Measurements from ENCODE around the gene AGBL4. TPM values are rescaled to one million over a fixed set of nuclear protein-coding genes. Genes with fewer than 3 reads are reported as not detected.

The AGBL4 gene
- polyA plus RNA-seq, 3 donors: 0.05 TPM; not detected in 2

DNA sequence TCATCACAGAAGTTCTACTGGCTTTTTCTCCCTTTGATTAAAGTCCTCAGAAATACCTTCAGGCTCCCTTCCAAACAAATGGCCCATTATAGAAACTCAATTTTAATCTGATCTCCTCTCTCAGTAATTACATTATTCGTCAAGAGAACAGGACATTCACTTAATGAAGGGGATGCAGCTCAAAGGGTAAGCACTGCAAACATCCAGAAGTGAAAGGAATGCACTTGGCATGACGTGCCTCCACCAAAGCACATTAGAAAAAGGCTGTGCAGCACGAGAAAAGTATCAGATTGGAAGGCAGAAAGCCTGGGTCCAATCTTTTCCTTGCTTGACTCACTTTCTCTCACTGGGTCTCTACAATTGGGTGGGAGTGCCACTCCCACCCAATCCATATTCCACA is 1024.4 kb downstream of the AGBL4 start:
- Histone ChIP-seq H4K20me1 (ENCODE audit: insufficient read depth, low read length) (no peaks in the 10 kb centered on the region), H3K36me3 (replicated peaks in 1 of 2; ENCODE audit: control insufficient read depth in 1 of 2, insufficient read depth in 2 of 2, low read length in 2 of 2) (no peaks in the 10 kb centered on the region), H3K9me3 (replicated peaks in 1 of 2; ENCODE audit: control insufficient read depth in 1 of 2, insufficient read depth in 1 of 2, low read length in 2 of 2) (no peaks in the 10 kb centered on the region), H3K4me3 (replicated peaks in 1 of 3; ENCODE audit: low read depth in 2 of 3, low read length in 3 of 3) (no peak overlapping the region), H3K27me3 (ENCODE audit: control insufficient read depth in 2 of 2, insufficient read depth in 2 of 2, low read length in 2 of 2) (no peaks in the 10 kb centered on the region), H3K27ac (ENCODE audit: low read depth in 1 of 2, low read length in 2 of 2) (no peak overlapping the region), H3K9ac (ENCODE audit: insufficient read depth, low read length, poor library complexity, severe bottlenecking) (no peak overlapping the region), H3K4me1 (ENCODE audit: control insufficient read depth in 1 of 2, insufficient read depth in 2 of 2, low read length in 2 of 2) (no peaks in the 10 kb centered on the region), H3K79me2 (ENCODE audit: insufficient read depth, low read length) (no peaks in the 10 kb centered on the region), H3K4me2 (replicated peaks; ENCODE audit: extremely low read depth, low read length, poor library complexity, severe bottlenecking) (no peak overlapping the region), H2AFZ (ENCODE audit: insufficient read depth, low read depth, low read length, poor library complexity, severe bottlenecking) (no peak overlapping the region)
- TF ChIP-seq, protein P1, sequence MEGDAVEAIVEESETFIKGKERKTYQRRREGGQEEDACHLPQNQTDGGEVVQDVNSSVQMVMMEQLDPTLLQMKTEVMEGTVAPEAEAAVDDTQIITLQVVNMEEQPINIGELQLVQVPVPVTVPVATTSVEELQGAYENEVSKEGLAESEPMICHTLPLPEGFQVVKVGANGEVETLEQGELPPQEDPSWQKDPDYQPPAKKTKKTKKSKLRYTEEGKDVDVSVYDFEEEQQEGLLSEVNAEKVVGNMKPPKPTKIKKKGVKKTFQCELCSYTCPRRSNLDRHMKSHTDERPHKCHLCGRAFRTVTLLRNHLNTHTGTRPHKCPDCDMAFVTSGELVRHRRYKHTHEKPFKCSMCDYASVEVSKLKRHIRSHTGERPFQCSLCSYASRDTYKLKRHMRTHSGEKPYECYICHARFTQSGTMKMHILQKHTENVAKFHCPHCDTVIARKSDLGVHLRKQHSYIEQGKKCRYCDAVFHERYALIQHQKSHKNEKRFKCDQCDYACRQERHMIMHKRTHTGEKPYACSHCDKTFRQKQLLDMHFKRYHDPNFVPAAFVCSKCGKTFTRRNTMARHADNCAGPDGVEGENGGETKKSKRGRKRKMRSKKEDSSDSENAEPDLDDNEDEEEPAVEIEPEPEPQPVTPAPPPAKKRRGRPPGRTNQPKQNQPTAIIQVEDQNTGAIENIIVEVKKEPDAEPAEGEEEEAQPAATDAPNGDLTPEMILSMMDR (IDR thresholded peaks at IDR 0.05): no peak
- no peaks in the 10 kb centered on the region for H3K4me1 Mint-ChIP-seq
- no peak for DNase-seq
- H3K27ac Mint-ChIP-seq: no peak overlapping the region
- intact Hi-C loops (cut with micrococcal nuclease): no loop called here
- H3K27me3 Mint-ChIP-seq (ENCODE audit: low read depth in 3 of 3): no peaks in the 10 kb centered on the region
- H3K9me3 Mint-ChIP-seq: peaks cover 0 to 4% (median 0%) of the 10 kb centered on the region in 7 donors
- 69% methylated on average over 2 of the region's 3 CpGs for WGBS (ENCODE audit: insufficient coverage)
- H3K36me3 Mint-ChIP-seq: no peaks in the 10 kb centered on the region
- H3K4me3 Mint-ChIP-seq: no peak overlapping the region

DNA sequence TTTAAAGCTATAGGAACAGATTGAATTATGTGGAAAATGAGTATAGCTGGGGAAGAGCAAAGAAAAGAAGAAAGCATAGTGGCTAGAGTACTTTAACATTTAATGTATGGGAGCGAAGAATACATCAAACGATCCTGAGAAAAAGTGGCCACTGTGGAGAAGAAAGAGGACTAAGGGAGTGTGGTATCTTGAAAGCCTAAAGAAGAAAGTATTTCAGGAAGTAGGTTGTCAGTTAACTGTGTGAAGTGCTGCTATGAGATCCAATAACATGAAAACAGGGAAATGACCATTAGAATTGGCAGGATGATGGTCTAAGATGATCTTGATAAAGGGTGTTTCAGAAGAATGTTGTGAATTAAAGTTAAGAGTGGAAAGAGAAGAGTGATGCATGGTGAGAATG is 1027.4 kb downstream of the AGBL4 start:
- Histone ChIP-seq H3K36me3 (replicated peaks in 1 of 2; ENCODE audit: control insufficient read depth in 1 of 2, insufficient read depth in 2 of 2, low read length in 2 of 2) (no peaks in the 10 kb centered on the region), H3K4me3 (replicated peaks in 1 of 3; ENCODE audit: low read depth in 2 of 3, low read length in 3 of 3) (no peak overlapping the region), H3K79me2 (ENCODE audit: insufficient read depth, low read length) (no peaks in the 10 kb centered on the region), H3K4me2 (replicated peaks; ENCODE audit: extremely low read depth, low read length, poor library complexity, severe bottlenecking) (no peak overlapping the region), H3K27me3 (ENCODE audit: control insufficient read depth in 2 of 2, insufficient read depth in 2 of 2, low read length in 2 of 2) (no peaks in the 10 kb centered on the region), H4K20me1 (ENCODE audit: insufficient read depth, low read length) (no peaks in the 10 kb centered on the region), H3K27ac (ENCODE audit: low read depth in 1 of 2, low read length in 2 of 2) (no peak overlapping the region), H2AFZ (ENCODE audit: insufficient read depth, low read depth, low read length, poor library complexity, severe bottlenecking) (no peak overlapping the region), H3K9ac (ENCODE audit: insufficient read depth, low read length, poor library complexity, severe bottlenecking) (no peak overlapping the region), H3K4me1 (ENCODE audit: control insufficient read depth in 1 of 2, insufficient read depth in 2 of 2, low read length in 2 of 2) (no peaks in the 10 kb centered on the region), H3K9me3 (replicated peaks in 1 of 2; ENCODE audit: control insufficient read depth in 1 of 2, insufficient read depth in 1 of 2, low read length in 2 of 2) (peaks cover 12 to 14% of the 10 kb centered on the region in 2 donors)
- TF ChIP-seq, protein P1 (IDR thresholded peaks at IDR 0.05): no peak
- Mint-ChIP-seq H3K36me3 (no peaks in the 10 kb centered on the region), H3K4me1 (no peaks in the 10 kb centered on the region), H3K9me3 (peaks cover 0 to 19% (median 8%) of the 10 kb centered on the region in 7 donors), H3K27me3 (ENCODE audit: low read depth in 3 of 3) (peaks cover 0 to 4% (median 3%) of the 10 kb centered on the region in 3 donors), H3K27ac (no peak overlapping the region), H3K4me3 (no peak overlapping the region)
- intact Hi-C loops (cut with micrococcal nuclease): no loop called here
- no peak for DNase-seq
- WGBS (ENCODE audit: insufficient coverage): 100% methylated on average over 2 of the region's 2 CpGs
